ENCODE data around the gene UGT1A9. TPM values are rescaled to one million over a fixed set of nuclear protein-coding genes. Genes with fewer than 3 reads are reported as not detected.

The UGT1A9 gene
- total RNA-seq, 4 donors from 2014 or later, result not detected

DNA sequence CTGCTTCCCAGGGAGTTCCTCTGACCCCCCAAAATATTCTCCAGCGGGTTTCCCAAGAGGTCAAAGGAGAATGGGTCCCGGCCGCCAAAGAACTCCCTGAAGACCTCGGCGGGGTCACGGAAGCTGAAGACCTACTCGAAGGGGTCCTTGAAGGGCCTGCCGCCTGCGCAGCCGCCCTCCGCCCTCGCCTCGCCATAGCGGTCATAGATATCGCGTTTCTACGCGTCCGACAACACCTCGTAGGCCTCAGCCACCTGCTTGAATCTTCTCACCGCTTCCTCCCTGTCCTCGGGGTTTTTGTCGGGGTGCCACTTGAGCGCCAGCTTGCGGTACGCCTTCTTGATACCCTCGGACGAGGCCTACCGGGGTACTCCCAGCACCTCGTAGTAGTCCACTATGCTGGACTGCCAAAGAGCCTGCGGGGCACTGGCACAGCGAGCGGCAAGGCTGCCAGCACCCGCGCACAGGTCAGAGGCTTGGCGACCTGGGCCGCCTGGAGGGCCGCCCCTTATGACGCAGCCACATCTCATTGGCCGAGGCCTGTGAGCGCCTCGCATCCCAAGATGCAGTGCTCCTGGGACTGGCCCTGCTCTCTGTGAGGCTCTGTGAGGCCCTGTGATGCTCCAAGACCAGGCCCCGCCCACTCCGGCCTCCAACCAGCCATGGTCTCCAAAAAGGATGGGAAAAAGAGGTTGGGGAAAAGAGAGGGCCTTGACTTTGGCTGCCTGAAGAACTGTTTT lies 83.3 kb downstream of the UGT1A9 start:
- TF ChIP-seq CTCF (IDR thresholded peaks at IDR 0.05), result no peak
- no peak for DNase-seq (ENCODE audit: low spot score)

DNA sequence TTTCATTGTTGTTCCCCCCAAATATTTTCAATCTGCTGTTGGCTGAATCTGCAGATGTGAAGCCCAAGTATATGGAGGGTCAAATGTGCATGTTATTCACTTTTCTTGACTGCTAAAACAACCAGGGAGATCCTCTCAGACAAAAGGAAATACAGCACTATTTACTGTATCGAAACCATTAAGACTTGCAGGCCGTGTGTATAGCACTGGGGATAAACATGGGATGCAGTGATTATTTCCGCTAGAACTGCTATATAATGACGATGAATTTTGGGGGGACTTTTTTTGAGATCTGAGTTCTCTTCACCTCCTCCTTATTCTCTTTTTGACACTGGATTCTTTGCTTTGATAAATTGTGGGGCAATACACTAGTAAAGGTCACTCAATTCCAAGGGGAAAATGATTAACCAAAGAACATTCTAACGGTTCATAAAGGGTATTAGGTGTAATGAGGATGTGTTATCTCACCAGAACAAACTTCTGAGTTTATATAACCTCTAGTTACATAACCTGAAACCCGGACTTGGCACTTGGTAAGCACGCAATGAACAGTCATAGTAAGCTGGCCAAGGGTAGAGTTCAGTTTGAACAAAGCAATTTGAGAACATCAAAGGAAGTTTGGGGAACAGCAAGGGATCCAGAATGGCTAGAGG lies 84.9 kb downstream of the UGT1A9 start:
- ATAC-seq (ENCODE audit: low FRiP score) (no peak), DNase-seq (ENCODE audit: low spot score) (no peak)

More for the DNA sequence above, 83.3 kb downstream of the UGT1A9 start:
- no peak for ATAC-seq (ENCODE audit: low FRiP score)

GRCh38 chr2:233758141-233758540 lies 86.4 kb downstream of the UGT1A9 start:
- ATAC-seq (ENCODE audit: low FRiP score) (no peak), DNase-seq (ENCODE audit: low spot score) (no peak)
- TF ChIP-seq CTCF (IDR thresholded peaks at IDR 0.05), result no peak

More for the DNA sequence above, 84.9 kb downstream of the UGT1A9 start:
- TF ChIP-seq CTCF (IDR thresholded peaks at IDR 0.05), result no peak

DNA sequence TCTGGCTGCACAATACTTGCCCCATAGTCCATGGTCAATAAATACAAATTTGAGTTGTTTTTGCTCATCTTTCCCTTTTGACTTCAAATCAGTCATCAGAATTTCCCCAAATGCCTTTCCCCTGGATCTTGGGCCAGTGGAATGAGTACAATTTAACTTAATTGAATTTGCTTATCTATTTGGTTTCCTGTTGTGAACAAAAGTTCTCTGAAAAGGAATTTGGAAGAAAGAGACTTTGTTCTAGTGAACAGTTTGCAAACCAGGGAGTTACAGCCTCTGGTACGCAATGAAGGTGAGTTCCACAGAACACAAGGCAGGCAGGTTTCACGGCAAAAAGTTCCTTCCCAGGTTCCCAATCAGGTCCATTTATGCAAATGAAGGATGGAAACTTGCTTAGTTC lies 87.2 kb downstream of the UGT1A9 start:
- no peak for DNase-seq (ENCODE audit: low spot score)
- no peak for TF ChIP-seq CTCF (IDR thresholded peaks at IDR 0.05)
- no peak for ATAC-seq (ENCODE audit: low FRiP score)

- DNase-seq (ENCODE audit: low spot score) (no peak), ATAC-seq (ENCODE audit: low FRiP score) (no peak)
- TF ChIP-seq CTCF (IDR thresholded peaks at IDR 0.05), result no peak
These were observed 88.3 kb downstream of the UGT1A9 start, which contains the start of gene UGT1A1 for GRCh38 chr2:233760043-233760442. Gene UGT1A1, plus strand, starts transcription at chr2:233760270. Its CDS starts 18 bp downstream, at chr2:233760288.

DNA sequence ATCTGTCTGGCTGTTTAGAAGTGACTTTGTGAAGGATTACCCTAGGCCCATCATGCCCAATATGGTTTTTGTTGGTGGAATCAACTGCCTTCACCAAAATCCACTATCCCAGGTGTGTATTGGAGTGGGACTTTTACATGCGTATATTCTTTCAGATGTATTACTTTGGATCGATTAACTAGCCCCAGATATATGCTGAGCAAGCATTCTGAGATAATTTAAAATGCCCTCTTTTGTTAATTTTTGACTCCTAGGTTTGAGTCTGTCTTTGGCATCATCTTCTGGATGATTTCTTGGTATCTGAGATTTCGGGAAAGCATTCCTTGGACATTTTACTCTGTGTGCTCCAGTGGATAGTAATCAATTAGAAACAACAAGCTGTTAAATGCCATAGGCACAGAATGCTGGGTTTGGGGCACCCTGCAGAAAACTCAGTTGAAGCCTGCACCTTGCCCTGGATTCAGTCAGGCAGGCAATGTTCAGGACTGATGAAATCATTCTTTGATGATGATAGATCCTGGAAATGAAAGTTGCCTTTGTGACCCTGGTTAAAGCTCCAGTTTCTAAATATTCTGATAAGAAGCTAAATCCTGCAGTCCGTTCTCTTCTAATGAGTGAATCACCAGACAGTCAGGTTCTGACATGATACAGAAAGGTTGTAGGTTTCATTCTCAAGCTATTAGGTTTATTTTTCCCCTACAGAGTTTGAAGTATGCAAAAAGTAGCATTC lies 89.5 kb downstream of the UGT1A9 start:
- ATAC-seq (ENCODE audit: low FRiP score) (peak; percentile 54), DNase-seq (ENCODE audit: low spot score) (no peak)
- no peak for TF ChIP-seq CTCF (IDR thresholded peaks at IDR 0.05)

Measured in omental fat pad (tissue), 4 donors.